ENCODE results near the gene HPSE2.

GRCh38 chr10:98817396-98817795 lies 418.3 kb downstream of the HPSE2 start:
- TF ChIP-seq, protein P1, sequence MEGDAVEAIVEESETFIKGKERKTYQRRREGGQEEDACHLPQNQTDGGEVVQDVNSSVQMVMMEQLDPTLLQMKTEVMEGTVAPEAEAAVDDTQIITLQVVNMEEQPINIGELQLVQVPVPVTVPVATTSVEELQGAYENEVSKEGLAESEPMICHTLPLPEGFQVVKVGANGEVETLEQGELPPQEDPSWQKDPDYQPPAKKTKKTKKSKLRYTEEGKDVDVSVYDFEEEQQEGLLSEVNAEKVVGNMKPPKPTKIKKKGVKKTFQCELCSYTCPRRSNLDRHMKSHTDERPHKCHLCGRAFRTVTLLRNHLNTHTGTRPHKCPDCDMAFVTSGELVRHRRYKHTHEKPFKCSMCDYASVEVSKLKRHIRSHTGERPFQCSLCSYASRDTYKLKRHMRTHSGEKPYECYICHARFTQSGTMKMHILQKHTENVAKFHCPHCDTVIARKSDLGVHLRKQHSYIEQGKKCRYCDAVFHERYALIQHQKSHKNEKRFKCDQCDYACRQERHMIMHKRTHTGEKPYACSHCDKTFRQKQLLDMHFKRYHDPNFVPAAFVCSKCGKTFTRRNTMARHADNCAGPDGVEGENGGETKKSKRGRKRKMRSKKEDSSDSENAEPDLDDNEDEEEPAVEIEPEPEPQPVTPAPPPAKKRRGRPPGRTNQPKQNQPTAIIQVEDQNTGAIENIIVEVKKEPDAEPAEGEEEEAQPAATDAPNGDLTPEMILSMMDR (conservative IDR thresholded peaks at IDR 0.05), result no peak
- no peak for TF ChIP-seq EZH2 (IDR thresholded peaks at IDR 0.05; ENCODE audit: low read depth)

Measured in PC-9 (cell line).